Measurements from ENCODE around the gene EHBP1L1. TPM values are rescaled to one million over a fixed set of nuclear protein-coding genes. Genes with fewer than 3 reads are reported as not detected.

EHBP1L1 gene
- total and polyA plus RNA-seq, 2 of the 13 experiments (the other 11 are each of a cell fraction or from before 2014, with no cell fraction given), result 8.3 to 10.6 TPM

GRCh38 chr11:65578134-65578533 lies 2.3 kb downstream of the EHBP1L1 start:
- intact Hi-C loops (cut with micrococcal nuclease; ENCODE audit: unreplicated experiment) (no loop called here), in situ Hi-C loops (cut with HindIII; ENCODE audit: extremely low pct_ligation_motif_present, low pct_unique_long_range_greater_than_20kb) (loop anchor here (5.0 kb wide), 1 partner anchor 34 kb away; the partner anchor contains the start of gene MAP3K11)
- ChIA-PET POLR2A (interaction anchor here (1.3 to 2.1 kb wide), 5 partner anchors 10 to 36 kb away, joined by 3 to 11 read pairs (median 7); partner anchors contain the start of gene MAP3K11), CTCF (ENCODE audit: low intra/inter-chr PET ratio, low total read pairs) (no interaction called here)
- peaks cover 1% of the 10 kb centered on the region for H3K79me2 ChIP-seq (ENCODE audit: insufficient read depth, low read length)
- WGBS (ENCODE audit: low lambda C conversion rate), result 95% methylated on average over 7 of the region's 7 CpGs
- peaks cover 48% of the 10 kb centered on the region for H3K4me1 ChIP-seq (ENCODE audit: insufficient read depth, low read length)
- H2AFZ ChIP-seq (ENCODE audit: low read length), result no peak overlapping the region
- peaks cover 2 to 9% of the 10 kb centered on the region in 2 experiments; a peak in 2 of 5 replicates for H3K36me3 ChIP-seq (replicated peaks in 1 of 2; ENCODE audit: control insufficient read depth in 1 of 2, insufficient read depth in 2 of 2, low read length in 2 of 2)
- H3K27ac ChIP-seq (ENCODE audit: extremely low read length, insufficient read depth, low read length), result no peak overlapping the region
- no peak overlapping the region for H3K9ac ChIP-seq (ENCODE audit: insufficient read depth, low read depth, low read length)
- no peak for DNase-seq (ENCODE audit: low spot score)
- no peak for FAIRE-seq
- no peaks in the 10 kb centered on the region for H3K9me3 ChIP-seq (ENCODE audit: low read length)
- no TSS peak for BruUV-seq (replicated peaks)
- H3K4me2 ChIP-seq (ENCODE audit: low read depth, low read length), result no peak overlapping the region
- no peaks in the 10 kb centered on the region for H4K20me1 ChIP-seq (ENCODE audit: insufficient read depth, low read length)
- H3K27me3 ChIP-seq (ENCODE audit: control insufficient read depth in 1 of 2, insufficient read depth in 2 of 2, low read length in 2 of 2), result no peaks in the 10 kb centered on the region
- TF ChIP-seq ZNF326 (CRISPR knock-in tag; IDR thresholded peaks at IDR 0.05; ENCODE audit: borderline replicate concordance) (no peak), ZBTB40 (IDR thresholded peaks at IDR 0.05) (no peak), ZBTB40 (CRISPR knock-in tag; IDR thresholded peaks at IDR 0.05) (no peak), MYPOP (CRISPR knock-in tag; IDR thresholded peaks at IDR 0.05) (no peak), KDM5B (CRISPR knock-in tag; IDR thresholded peaks at IDR 0.05; ENCODE audit: borderline replicate concordance) (no peak), CREBL2 (CRISPR knock-in tag; IDR thresholded peaks at IDR 0.05; ENCODE audit: borderline replicate concordance) (no peak), ZMAT3 (CRISPR knock-in tag; conservative IDR thresholded peaks at IDR 0.05) (no peak), ZFP37 (CRISPR knock-in tag; IDR thresholded peaks at IDR 0.05; ENCODE audit: borderline replicate concordance) (no peak), ZFP36L2 (CRISPR knock-in tag; IDR thresholded peaks at IDR 0.05) (no peak), THAP11 (CRISPR knock-in tag; IDR thresholded peaks at IDR 0.05) (no peak), MLLT10 (CRISPR knock-in tag; IDR thresholded peaks at IDR 0.05) (no peak)
- H3K4me3 ChIP-seq (replicated peaks in 1 of 3; ENCODE audit: insufficient read depth in 1 of 3, low read depth in 2 of 3, low read length in 3 of 3), result no peak overlapping the region
- ATAC-seq, result no peak

Measured in HepG2 (cell line).